NCI-H524 treated with DMSO at 0.1 percent for 48 hours (cell line): Measurements from ENCODE around the gene NR1H2.
"Not testable (repeated sequence)": the region's sequence is repeated elsewhere in the genome, so short reads cannot be mapped to it uniquely, and the experiment has no call there.

Experiments used
- DNase-seq: peaks from one replicate; lab custom pipeline; 2025; lab: John Stamatoyannopoulos, UW

Gene NR1H2

DNA sequence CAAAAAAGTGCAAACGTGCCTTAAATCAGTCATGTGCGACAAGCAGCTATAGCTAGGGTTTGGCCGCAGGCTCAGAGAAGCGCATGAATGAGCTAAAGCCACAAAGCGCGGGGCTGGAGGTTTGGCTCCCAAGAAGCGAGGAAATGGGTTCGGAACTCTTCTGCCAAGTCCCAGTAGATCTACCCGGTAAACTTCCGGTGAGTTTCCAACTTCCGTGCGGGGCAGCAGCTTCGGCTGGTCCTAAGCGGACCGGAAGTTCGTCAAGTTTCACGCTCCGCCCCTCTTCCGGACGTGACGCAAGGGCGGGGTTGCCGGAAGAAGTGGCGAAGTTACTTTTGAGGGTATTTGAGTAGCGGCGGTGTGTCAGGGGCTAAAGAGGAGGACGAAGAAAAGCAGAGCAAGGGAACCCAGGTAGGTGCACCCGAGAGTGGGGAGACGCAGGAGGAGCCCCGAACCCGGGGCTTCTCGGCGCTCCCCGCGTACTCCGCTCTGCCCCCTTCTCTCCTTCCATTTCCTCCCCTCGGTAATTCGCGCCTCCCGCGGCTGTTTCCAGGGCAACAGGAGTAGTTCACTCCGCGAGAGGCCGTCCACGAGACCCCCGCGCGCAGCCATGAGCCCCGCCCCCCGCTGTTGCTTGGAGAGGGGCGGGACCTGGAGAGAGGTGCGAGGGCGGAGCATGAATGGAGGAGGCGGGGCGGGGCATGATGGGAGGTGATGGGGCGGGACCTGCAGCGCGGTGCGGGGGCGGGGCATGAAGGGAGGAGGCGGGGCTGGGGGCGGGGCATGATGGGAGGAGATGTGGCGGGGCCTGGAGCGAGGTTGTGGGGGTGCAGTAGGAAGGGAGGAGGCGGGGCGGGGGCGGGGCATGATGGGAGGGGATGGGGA, at the start of gene NR1H2:
Gene NR1H2, plus strand, starts transcription at position 292 of the 885 bp plus-strand sequence. CDS start 1,149 bp downstream, outside the sequence.
- DNase-seq: peak; percentile 84

DNA sequence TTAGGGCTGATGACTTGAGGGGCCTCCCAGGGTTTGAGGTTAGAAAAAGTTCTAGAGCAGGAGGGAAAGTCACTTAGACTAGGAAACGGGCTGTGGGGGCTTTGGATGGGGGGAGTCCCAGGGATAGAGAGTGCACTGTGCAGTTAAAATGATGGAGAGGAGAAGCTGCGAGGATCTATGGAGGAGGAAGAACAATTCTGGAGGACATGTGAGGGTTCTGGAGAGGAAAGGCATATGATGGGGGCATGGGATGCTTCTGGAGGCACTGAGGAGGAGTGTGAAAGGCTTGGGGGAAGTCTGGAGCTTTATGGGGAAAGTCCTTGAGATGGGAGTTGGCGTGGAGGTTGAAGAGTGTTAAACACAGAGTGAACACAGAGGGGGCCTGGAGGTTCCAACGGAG, 49.2 kb upstream of the NR1H2 start:
- no peak for DNase-seq

DNA sequence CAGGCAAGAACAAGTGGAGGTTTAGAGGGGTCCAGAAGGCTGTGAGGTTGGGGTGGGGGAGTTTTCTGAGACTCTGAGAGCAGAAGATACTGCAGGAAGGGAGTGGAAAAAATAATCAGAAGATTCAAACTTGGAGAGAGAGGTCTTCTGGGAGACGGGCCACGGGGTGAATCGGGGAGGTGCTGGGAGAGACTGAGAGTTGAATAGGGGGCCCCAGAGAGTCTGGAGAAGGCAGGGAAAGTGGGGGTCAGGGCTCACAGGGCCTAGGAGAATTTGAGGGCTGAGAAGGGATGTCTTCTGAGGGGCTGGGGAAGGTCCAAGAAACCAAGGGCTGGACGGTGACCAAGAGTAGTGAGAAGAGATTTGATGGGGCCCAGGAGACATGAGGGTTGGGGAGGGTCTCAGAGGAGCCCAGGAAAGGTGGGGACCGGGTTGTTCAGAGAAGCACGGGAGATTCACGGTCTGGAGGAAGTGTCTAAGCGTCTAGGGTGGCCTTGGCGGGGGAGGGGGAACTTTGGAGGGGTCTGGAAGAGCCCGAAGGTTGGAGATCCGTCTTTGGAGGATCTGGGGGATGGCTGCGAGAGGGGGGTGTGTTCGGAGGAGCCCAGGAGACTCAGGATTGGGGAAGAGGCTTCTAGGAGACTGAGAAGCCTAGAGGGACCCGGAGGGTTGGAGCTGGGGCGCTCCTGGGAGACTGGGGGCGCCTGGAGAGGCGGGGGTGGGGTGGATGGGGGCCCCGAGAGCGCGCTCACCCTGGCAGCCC, 48.6 kb upstream of the NR1H2 start:
- DNase-seq: no peak

DNA sequence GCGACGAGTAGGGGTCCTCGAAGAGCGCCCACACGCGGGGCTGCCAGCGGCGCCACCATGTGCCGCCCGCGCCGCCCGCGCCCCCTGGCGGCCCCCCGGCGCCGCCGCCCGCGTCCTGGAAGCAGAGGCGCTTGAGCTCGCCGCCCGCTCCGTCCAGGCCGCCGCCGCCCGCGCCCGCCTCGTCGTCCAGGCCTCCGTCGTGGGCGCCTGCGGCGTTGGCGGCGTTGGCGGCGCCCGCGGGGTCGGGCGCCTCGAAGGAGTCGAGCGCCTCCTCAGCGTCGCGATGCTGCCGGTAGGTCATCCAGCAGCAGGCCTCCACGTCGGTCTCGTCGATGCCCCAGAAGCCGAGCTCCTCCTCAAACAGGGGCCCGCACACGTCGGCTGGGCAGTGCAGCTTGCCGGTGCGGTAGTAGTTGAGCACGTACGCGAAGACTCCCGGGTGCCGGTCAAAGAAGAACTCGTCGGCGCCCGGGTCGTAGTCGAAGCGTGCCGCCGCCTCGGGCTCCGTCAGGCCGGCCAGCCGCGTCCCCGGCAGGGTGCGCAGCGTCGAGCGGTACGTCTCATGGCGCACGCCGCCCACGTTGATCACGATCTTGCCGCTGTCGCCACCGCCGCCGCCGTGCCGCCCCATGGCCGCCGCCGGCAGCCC, 47.9 kb upstream of the NR1H2 start:
- no peak for DNase-seq

DNA sequence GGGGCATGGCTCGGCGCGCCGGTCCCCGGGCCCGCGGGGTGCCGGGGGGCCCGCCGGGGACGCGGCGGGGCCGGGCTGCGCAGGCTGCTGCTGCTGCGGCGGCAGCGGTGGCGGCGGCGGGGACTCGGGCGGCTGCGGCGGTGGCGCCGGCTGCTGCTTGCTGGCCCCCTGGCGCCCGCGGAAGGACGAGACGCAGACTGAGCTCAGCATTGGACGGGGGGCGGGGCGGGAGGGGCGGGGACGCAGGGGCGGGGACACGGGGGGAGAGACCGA, 47.4 kb upstream of the NR1H2 start:
- no peak for DNase-seq

DNA sequence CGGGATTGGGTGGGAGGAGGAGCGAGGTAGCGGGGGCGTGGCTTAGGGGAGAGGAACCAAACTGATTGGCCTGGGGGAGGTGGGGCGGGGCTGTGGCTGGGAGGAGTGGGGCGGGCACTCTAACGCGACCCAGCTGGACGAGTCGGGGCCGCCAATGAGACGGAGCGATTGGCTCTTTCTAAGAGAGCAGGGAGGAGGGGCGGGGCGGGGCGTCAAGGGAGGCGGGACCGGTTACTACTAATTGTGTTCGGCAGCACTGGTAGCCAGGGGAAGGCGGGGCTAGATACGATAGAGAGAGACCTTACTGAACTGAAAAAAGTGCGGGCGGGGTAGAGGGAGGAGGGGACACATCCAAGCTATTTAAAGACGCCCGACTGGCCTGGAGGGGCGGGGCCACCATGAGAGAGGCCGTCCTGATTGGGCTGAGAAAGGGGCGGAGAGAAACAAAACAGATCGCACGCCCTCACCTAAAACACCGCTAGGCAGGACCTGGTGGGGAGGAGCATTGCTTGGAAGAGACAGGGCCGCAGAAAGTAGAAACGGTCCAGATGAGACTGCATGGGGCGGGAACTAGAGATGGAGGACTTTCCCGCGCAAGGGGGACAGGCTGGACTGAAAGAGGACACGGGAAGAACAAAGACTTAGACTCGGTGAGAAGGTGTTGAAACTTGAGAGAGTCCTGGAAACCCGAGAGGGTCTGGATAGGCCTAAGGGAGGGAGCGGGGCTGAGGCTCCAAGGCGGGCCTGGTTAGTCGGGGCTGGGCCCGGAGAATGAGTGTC, 46.9 kb upstream of the NR1H2 start, which contains the start of gene KCNC3:
Gene KCNC3, minus strand, starts transcription at position 232 of the 780 bp plus-strand sequence. CDS start 295 bp downstream, outside the sequence.
- DNase-seq: peak; percentile 40

DNA sequence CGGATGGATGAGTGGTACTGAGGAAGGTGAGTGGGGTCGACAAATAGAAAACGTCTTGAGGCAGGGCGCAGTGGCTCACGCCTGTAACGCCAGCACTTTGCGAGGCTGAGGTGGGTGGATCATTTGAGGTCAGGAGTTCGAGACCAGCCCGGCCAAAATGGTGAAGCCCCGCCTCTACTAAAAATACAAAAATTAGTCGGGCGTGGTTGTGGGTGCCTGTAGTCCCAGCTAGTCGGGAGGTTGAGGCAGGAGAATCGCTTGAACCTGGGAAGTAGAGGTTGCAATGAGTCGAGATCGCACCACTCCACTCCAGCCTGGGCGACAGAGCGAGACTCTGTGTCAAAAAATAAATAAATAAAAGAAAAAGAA, 46.3 kb upstream of the NR1H2 start:
- not testable (repeated sequence) for DNase-seq

DNA sequence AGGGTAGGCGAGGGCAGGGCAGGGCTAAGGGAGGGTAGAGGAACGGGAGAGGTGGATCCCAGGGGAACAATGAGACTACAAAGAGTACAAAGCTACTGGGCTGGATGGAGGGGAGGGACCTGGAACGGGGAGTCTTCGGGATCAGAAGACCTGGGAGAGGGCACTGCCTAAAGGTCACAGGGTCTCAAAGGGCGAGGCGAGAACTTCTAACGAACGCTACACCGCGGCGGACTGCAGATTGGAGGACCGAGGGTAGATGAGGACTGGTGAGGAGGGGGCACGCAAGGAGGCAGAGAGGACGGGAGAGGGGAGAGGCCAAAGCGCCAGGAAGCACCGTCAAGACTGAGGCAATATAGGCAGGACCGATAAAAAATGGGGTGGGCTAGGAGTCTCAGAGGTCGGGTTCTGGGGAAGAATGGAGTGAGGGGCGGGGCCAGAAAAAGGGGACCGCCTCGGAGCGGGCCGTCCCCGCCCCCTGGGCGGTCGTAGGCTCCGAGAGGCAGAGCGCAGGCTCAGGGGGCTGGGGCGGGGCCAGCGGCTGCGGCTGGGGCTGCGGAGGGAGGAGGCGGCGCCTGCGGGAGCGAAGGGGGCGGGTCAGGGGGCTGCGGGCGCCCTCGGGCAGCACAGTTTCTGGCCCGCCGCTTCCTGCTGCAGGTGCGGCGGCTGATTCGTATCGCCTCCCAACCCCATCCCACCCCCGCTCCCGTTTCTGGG, 45.7 kb upstream of the NR1H2 start:
- no peak for DNase-seq

DNA sequence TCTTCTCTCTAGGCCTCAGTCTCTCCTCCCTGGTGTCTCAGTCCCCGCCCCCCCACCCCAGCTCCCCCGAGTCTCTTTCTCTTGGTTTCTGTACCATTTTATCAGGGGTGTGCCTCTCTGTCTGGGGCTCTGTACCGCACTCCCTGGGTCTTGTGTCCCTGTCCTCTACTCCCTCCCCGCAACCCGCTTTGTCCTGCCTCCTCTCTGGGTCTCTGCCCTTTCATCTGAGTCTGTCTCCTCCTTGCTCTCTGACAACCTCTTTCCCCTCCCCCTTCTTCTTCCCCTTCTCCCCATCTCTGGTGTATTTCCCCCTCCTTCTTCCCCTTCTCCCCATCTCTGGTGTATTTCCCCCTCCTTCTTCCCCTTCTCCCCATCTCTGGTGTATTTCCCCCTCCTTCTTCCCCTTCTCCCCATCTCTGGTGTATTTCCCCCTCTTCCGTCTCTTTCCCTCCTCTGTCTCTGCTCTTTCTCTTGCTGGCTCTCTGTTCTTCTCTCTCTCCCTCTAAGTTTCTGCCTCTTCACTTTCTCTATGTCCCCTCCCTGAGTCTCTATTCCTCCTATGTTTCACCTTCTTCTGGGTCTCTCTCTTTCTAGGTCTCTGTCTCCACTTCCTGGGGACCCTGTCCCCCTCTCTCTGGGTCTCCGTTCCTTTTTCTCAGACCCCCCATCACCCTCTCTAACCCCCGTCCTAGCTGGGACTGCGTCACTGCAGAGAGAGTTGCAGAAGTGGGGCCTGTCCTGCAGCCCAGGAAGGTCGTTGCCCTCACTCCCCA, 44.9 kb upstream of the NR1H2 start:
- no peak for DNase-seq

DNA sequence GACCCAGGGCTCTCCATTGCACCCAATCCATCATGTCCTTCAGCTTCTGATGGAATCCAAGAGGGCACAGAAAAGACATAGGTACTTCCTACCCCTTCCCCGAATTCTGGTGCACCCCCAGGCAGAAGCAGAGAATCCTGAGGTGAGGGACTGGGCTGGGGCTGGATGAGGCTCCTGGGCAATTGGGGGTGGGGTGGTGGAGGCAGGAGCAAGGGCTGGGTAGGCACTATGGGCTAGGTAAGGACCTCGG, 44.3 kb upstream of the NR1H2 start:
- DNase-seq: no peak

DNA sequence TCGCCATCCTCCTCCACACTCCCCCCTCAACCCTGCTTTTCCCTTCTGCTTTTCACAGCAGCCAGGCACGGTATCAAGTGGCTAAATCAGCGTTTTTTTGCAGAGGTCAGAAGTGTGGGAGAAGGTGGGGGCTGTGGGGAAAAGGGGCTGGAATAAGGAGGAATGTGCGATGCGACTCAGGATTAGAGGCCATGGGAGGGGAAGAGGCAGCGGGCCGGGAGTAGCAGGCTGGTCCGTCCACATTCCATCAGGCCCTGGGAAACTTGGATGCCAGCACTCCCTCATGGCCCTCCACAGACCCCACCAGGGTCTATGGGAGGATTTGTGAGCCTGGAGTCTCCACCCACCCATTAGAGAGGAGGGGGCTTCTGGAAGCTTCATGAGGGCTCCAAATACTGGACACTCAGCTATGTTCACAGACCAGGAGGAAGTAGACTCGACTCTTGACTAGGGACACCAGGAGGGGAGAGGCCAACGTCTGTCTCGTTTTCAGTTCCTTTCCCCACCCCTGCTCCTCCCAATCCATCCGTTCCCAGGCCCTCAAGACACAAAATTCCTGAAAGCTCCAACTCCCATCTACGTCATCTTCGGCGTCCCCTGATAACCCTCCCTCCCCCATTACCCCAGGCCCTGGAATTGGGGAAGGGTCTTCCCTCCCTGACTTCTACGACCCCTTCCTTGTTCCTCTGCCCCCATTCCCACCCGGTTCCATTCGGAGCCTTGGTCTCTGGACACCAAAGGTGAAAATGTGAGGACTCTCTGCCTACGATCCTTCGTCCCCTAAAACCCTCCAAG, 43.8 kb upstream of the NR1H2 start:
- DNase-seq: no peak

DNA sequence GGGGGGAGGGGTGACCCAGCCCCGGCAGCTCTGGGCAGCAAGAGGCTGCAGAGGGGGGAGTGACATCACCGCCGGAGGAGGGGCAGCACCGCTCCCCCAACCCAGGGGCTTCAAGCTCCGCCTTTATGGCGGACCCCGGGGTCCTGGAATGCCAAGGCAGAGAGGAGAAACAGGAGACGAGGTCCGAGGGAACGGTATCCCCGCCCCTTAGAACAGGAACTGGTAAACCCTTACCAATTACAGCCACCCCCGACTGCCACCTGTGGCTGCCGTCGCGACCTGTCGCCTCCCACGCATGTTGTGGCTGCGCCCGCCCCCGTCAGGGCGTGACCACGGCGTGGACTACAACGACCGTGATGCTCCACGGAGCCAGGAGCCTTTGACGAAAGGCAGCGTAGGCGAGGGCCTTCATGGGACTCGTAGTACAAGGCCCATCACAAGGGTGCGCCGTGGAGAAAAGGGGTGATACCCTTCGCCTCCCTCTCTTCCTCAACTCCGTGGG, 43.0 kb upstream of the NR1H2 start:
- DNase-seq: no peak

DNA sequence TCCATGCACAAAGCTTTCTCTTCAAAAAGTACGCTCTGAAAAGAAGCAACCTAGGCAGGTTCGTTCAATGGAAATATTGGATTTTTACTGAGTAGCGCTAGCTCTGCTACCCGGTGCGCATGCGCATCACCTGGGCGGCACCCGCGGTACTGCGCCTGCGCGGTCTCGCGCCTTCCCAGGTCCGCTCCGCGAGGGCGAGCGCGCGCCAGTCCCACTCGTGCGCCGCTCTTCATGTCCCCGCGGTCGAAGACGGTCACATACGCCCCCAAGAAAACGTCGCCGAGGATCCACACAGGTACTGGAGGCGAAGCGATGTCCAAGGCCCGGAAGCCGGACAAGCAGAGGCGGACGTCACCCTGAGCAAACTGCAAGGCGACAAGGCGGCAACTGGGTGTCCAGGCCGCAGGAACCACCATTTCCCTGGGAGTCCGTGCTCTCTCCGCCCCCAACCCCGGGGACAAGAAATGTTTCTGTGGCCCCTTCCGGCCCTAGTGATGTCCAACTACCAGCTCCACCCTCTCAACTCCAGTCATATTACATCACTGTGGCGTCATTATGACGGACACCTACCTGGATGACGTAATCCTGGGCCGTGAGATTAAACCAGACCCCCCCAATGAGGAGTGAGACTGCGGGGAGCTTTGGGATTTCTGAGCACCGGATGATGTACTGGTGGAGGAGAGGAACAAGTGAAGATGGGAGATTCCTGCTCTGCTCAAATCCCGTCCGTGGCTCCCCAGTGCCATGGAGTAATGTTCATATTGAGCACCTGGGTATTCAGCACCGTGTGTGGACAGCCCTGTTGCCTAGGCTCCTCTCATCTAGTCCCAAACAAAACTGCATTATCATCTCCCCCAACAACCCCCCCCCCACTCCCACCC, 42.3 kb upstream of the NR1H2 start:
- DNase-seq: no peak

DNA sequence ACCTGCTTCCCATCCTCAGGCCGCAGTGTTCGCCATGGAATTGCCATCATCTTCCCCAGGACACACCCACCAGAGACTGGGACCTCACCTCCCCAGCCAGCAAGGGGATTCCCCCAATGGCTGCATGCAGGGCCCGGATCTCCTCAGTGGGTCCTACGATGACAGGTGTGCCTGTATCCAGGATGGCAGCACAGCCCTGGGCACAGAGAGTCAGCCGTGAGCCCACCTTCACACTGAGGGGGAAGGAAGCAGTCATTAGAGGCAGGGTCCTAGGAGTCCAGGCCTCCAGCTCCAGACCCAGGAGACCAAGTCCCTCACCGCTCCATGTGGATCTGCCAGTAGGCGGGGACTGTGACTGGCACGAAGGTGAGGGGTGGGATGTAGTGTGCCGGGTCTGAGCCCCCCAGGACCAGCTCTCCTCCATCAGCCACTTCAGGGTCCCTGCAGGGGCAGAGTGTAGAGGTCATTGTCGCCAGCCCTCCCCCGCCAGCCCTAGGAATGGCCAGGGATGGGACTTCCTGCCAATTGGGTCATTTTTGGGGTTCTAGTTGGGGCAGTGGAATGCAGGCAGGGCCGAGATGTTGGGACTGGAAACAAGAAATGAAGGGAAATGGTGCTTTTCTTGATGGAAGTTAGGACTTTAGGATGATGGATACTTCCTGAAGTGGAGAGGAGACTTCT, 41.4 kb upstream of the NR1H2 start:
- DNase-seq: no peak

DNA sequence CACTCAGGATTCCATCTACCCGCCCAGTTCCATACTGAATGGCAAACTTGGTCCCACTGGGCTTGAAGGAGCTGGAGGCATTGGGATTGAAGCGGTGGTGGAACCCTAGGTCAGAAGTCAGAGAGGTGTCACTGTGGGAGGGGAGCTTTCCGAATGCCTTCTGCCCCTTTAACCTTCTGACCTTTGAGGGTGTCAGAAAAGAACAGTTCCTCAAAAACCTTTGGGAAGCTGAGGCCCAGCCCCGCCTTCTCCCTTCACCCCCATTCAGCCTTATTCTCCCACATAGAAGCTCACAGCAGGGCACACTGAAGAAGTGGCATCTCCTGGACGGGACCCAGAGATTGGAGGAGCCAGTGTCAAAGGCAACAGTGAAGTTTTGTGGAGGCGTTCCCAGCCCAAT, 39.2 kb upstream of the NR1H2 start:
- DNase-seq: not testable (repeated sequence)

DNA sequence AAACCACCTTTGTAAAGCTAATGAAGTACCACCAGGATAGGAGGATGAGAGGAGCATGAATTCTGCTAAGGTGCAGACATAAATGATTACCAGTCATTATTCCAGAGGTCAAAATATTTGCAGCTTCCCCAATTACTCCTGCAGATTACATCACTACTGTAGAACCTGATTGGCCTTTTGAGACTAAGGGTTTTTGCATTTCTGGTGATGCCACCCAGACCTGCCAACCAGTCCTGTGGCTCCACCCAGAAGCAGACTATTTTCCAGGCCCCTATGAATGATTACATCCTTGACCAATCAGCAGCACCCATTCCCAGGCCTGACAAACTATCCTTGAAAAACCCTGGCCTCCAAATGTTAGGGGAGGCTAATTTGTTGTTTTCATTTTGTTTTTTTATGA, 35.9 kb upstream of the NR1H2 start:
- DNase-seq: no peak

DNA sequence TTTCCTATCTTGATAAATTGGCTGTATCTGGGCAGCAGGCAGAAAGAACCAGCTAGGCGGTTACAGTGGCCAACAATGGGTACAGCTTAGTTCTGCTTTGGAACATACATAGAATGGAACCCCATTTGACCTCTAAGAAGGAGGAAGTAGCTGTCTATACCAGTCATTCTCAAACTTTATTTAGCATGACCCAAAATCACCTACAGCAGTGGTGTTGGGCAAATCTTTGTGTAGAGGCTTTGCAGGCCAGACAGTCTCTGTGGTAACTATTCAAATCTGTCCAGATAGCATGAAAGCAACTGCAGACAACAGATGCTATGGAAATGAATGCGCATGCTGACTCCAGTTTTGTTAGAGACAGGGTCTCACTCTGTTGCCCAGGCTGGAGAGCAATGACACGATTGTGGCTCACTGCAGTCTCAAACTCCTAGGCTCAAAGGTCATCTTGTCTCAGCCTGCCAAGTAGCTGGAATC, 35.1 kb upstream of the NR1H2 start:
- no peak for DNase-seq

DNA sequence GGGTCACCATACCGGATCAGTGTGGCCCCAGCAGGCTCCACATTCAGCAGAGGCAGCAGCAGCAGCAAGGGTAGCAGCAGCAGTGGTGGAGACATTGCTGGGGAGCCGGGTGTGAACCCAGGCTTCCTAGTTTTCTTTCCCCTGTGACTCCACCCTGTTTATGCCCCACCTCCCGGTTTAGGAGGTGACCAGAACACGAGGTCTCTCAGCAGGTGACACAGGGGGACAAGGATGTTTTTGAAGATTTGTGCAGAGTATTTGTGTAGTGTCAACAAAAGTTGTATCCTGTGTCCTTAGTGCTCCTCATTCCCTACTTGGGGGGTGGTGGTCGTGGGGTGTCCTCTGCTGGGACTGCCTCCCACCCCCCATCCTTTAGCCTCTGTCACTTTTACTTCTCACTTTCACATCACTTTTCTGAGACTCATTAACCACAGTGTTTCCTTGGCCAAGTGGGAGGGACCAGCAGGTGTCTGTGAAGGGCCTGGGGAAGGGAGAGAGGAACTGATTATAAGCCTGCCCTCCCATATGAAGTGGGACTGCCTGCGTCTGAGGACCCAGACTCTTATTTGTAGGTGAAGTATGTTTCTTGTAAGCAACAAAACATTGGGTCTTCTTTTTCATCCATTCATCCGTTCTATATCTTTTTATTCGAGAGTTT, 31.5 kb upstream of the NR1H2 start:
- no peak for DNase-seq
